H1 (cell line): Measurements from ENCODE around the gene RAD51B. TPM values are rescaled to one million over a fixed set of nuclear protein-coding genes. Genes with fewer than 3 reads are reported as not detected.

Experiments
- CREB1 ChIP-seq: IDR thresholded peaks from 2 replicates; pipeline ENCODE4 v1.6.1; 2012; ENCODE audit warnings: inconsistent platforms
- EGR1 ChIP-seq: IDR thresholded peaks from 2 replicates; pipeline ENCODE4 v1.6.1; 2011; ENCODE audit warnings: low read depth, low read length, borderline replicate concordance
- FOSL1 ChIP-seq: IDR thresholded peaks from 2 replicates; pipeline ENCODE4 v1.6.1; 2011; ENCODE audit warnings: mild to moderate bottlenecking, low read depth, low read length, moderate library complexity; ENCODE audit not compliant: insufficient read depth
- PHF8 ChIP-seq: fragments of 200-600 bp; sonication (generic); conservative IDR thresholded peaks from 2 replicates; pipeline ENCODE4 v1.7.1; 2012; ENCODE audit warnings: low read depth, mild to moderate bottlenecking, inconsistent platforms, low read length, moderate library complexity
- RAD21 ChIP-seq, 2 experiments: IDR thresholded peaks in 1 of 2; conservative IDR thresholded peaks in 1 of 2; 2 replicates each; pipeline ENCODE4 v1.6.1; 2011; ENCODE audit warnings: low read depth in 2 of 2, low read length in 2 of 2, improper control_type of control experiment in 1 of 2, inconsistent platforms in 1 of 2, mild to moderate bottlenecking in 1 of 2, moderate library complexity in 1 of 2
- SAP30 ChIP-seq: fragments of 300-600 bp; sonication (generic); IDR thresholded peaks from 2 replicates; pipeline ENCODE4 v1.7.1; 2012; ENCODE audit warnings: low read length, moderate library complexity, mild to moderate bottlenecking, inconsistent platforms; ENCODE audit not compliant: insufficient read depth, insufficient replicate concordance
- SUZ12 ChIP-seq: fragments of 200-600 bp; sonication (generic); IDR thresholded peaks from 2 replicates; pipeline ENCODE4 v1.6.1; 2012; ENCODE audit warnings: mild to moderate bottlenecking, inconsistent platforms, low read length, moderate library complexity, mixed read lengths
- TCF12 ChIP-seq: IDR thresholded peaks from 2 replicates; pipeline ENCODE4 v1.6.1; 2011; ENCODE audit warnings: low read depth, mild to moderate bottlenecking, low read length
- polyA plus RNA-seq, 7 experiments: library from polyadenylated mRNA; depleted of rRNA in 3 of 7; stranded (reverse) in 5 of 7; unstranded in 2 of 7; fragments of >200 nt in 5 of 7; fragments of 200-250 nt in 2 of 7; gene quantifications; 1 replicate in 5 of 7; 2 replicates in 1 of 7; 4 replicates in 1 of 7; pipeline versions ENCODE4 v1.2.1 to v1.2.3, GENCODE V29; 2011 to 2013; ENCODE audit warnings: missing spikeins in 2 of 7, mixed read lengths in 2 of 7
- total RNA-seq: library from RNA; stranded (reverse); fragmentation: NEBNext Ultra II Directional; extraction: Animal tissue kit (Norgen Biotek cat#: 25700); gene quantifications from 2 replicates; pipeline ENCODE4 v1.2.1, GENCODE V29; 2021

Gene RAD51B
- total and polyA plus RNA-seq, 2 of the 8 experiments (the other 6 are each of a cell fraction or from before 2014, with no cell fraction given) = 3.9 to 14.9 TPM

DNA sequence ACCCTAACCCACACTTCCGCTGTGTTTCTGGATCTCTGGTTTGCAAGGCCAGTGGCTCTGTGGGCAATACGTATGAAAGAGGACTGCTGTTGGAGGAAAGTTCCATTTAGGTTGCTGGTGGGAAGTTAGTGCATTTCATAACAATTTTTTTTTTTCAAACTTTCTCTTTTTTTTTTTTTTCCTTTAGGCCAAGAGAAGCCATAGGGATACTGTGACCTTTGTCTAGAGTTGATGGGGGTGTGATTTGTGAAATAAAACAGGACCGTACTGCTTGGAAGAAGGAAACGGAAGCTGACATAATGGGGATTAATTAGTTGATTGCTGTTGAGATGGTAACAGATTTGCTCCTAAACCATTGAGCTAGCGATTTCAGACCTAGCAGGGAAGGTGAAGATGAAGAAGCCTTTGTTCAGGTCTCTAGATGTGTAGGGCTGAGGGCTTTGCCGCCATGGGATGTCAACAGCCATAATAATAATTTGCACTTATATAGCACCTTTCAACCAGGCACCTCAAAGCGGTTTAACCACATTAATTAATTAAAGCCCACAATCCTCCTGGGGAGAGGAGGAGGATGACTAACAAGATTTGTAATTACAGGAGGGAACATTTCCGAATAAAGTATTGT, 658.0 kb downstream of the RAD51B start (continued):
- TF ChIP-seq SUZ12 (no peak), RAD21 (IDR thresholded peaks at IDR 0.05 in 1 of 2, conservative IDR thresholded peaks at IDR 0.05 in 1 of 2; ENCODE audit: low read depth in 2 of 2, low read length in 2 of 2) (no peak), CREB1 (no peak), TCF12 (no peak), EGR1 (no peak), SAP30 (no peak), PHF8 (no peak), FOSL1 (no peak)
